ENCODE data around the gene TRIM2. TPM values are rescaled to one million over a fixed set of nuclear protein-coding genes. Genes with fewer than 3 reads are reported as not detected.

The TRIM2 gene
- total RNA-seq, 1 donor from 2014 or later: 83.1 TPM

DNA sequence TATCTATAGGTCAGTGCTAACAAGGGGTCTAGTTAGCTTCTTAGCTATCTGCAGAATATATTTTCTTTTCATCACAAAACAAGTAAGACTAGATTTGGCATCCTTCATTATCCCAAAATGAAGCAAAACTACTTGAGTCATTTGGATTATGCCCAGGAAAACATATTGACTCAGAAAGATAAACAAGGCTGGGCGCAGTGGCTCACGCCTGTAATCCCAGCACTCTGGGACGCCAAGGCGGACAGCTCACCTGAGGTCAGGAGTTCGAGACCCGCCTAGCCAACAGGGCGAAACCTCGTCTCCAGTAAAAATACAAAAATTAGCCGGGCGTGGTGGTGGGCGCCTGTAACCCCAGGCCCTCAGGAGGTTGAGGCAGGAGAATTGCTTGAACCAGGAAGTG lies 122.3 kb downstream of the TRIM2 start:
- DNase-seq (ENCODE audit: extremely low spot score, unreplicated experiment): no peak
- Mint-ChIP-seq H3K36me3 (peaks cover 29% of the 10 kb centered on the region), H3K27ac (no peak overlapping the region), H3K27me3 (no peaks in the 10 kb centered on the region), H3K4me3 (no peak overlapping the region), H3K9me3 (no peaks in the 10 kb centered on the region), H3K4me1 (ENCODE audit: unreplicated experiment) (peaks cover 7% of the 10 kb centered on the region)
- TF ChIP-seq, protein P1, sequence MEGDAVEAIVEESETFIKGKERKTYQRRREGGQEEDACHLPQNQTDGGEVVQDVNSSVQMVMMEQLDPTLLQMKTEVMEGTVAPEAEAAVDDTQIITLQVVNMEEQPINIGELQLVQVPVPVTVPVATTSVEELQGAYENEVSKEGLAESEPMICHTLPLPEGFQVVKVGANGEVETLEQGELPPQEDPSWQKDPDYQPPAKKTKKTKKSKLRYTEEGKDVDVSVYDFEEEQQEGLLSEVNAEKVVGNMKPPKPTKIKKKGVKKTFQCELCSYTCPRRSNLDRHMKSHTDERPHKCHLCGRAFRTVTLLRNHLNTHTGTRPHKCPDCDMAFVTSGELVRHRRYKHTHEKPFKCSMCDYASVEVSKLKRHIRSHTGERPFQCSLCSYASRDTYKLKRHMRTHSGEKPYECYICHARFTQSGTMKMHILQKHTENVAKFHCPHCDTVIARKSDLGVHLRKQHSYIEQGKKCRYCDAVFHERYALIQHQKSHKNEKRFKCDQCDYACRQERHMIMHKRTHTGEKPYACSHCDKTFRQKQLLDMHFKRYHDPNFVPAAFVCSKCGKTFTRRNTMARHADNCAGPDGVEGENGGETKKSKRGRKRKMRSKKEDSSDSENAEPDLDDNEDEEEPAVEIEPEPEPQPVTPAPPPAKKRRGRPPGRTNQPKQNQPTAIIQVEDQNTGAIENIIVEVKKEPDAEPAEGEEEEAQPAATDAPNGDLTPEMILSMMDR (conservative IDR thresholded peaks at IDR 0.05): no peak

DNA sequence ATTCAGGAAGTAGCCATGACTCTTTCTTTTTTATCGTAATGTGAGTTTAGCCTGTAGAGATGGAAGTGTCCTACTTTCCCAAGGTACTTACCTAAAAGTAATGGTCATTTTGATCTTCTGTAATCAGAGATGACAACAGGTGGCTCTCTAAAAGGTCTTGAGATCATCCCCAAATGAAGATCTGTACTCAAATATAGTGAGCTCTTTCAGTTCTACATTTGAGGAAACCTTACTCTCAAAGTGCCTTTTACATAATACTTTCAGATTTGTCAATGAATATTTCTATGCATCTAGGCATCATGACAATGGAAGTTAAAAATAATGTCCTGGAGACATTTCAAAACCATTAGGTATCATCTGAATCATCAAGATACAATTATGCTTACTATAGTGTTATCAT lies 123.0 kb downstream of the TRIM2 start:
- no peak for DNase-seq (ENCODE audit: extremely low spot score, unreplicated experiment)
- H3K4me3 Mint-ChIP-seq: no peak overlapping the region
- H3K36me3 Mint-ChIP-seq: peaks cover 27% of the 10 kb centered on the region
- no peak overlapping the region for H3K27ac Mint-ChIP-seq
- H3K27me3 Mint-ChIP-seq: no peaks in the 10 kb centered on the region
- H3K9me3 Mint-ChIP-seq: no peaks in the 10 kb centered on the region
- TF ChIP-seq, protein P1 (conservative IDR thresholded peaks at IDR 0.05): no peak
- peaks cover 7% of the 10 kb centered on the region for H3K4me1 Mint-ChIP-seq (ENCODE audit: unreplicated experiment)

DNA sequence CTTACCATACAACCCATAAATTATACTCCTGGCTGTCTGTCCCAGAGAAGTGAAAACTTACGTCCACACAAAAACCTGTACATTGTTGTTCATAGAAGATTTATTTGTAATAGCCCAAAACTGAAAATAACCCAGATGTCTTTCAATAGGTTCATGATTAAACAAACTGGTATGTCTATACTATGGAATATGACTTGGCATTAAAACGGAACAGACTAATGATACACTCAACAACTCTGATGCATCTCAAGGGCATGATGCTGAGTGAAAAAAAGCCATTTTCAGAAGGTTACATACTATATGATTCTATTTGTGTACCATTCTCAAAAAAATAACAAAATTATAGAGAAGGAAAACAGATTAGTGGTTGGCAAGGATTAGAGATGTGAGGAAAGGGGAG lies 128.7 kb downstream of the TRIM2 start:
- Mint-ChIP-seq H3K27ac (no peak overlapping the region), H3K36me3 (peaks cover 31% of the 10 kb centered on the region), H3K4me1 (ENCODE audit: unreplicated experiment) (no peaks in the 10 kb centered on the region), H3K4me3 (no peak overlapping the region), H3K9me3 (no peaks in the 10 kb centered on the region), H3K27me3 (no peaks in the 10 kb centered on the region)
- TF ChIP-seq, protein P1 (conservative IDR thresholded peaks at IDR 0.05): no peak
- no peak for DNase-seq (ENCODE audit: extremely low spot score, unreplicated experiment)

DNA sequence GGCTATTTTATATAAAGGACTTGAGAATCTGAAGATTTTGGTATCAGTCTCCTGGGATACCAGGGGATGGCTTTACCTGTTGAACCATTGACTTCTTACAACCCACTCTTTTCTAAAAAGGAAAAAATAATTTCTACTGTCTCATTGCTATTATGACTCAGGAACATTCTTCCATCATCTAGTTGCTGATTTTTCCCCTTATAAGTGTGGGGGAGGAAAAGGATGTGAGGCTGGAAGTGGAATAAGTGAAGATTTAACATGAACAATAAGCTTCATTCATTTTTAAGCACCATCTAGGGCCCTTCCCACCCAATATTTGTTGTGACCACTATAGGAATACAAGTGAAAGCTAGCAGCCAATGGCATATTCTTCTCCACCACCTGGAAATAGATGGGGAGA lies 129.6 kb downstream of the TRIM2 start:
- H3K4me3 Mint-ChIP-seq: no peak overlapping the region
- DNase-seq (ENCODE audit: extremely low spot score, unreplicated experiment): no peak
- peaks cover 27% of the 10 kb centered on the region for H3K36me3 Mint-ChIP-seq
- TF ChIP-seq, protein P1 (conservative IDR thresholded peaks at IDR 0.05): no peak
- H3K27me3 Mint-ChIP-seq: no peaks in the 10 kb centered on the region
- H3K4me1 Mint-ChIP-seq (ENCODE audit: unreplicated experiment): no peaks in the 10 kb centered on the region
- H3K27ac Mint-ChIP-seq: no peak overlapping the region
- no peaks in the 10 kb centered on the region for H3K9me3 Mint-ChIP-seq

DNA sequence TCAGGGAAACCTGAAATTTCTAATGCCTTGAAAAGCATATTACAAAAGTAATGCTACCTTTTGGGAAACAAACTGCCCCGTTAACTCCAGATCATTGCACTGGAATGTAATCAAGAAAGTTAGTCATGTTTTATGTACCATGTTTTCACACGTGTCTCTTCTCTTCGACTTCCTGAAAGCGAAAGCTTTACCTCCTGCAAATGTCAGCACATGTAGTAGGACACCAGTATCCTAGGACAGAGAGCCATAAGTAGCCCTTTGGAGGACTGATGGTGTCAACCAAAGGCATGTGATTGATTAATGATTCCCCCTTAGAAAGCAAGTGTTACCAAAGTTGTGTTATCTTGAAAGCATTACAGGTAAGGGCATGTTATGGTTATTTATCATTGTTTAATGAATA lies 131.4 kb downstream of the TRIM2 start:
- Mint-ChIP-seq H3K4me3 (no peak overlapping the region), H3K27me3 (no peaks in the 10 kb centered on the region), H3K36me3 (peaks cover 21% of the 10 kb centered on the region), H3K4me1 (ENCODE audit: unreplicated experiment) (no peaks in the 10 kb centered on the region), H3K27ac (no peak overlapping the region), H3K9me3 (no peaks in the 10 kb centered on the region)
- TF ChIP-seq, protein P1 (conservative IDR thresholded peaks at IDR 0.05): no peak
- DNase-seq (ENCODE audit: extremely low spot score, unreplicated experiment): no peak

DNA sequence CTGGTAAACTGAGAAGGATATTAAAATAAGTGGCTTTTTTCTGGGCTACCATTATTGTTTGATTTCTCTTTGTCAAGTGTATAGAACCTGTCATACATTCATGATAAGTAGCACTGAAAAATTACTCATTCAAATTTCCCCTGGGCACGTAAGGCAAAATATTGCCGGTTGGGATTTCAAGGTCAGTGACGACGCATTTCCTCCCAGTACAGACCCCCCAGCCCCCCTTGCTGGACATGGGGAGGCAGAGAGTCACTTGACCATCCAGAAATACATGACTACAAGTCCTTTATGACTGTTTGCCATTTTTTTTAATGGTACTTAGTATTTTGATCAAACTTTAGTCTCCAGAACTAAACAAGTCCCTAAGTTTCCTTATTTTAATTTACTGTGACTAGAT lies 133.4 kb downstream of the TRIM2 start:
- no peaks in the 10 kb centered on the region for H3K9me3 Mint-ChIP-seq
- no peak overlapping the region for H3K27ac Mint-ChIP-seq
- no peak overlapping the region for H3K4me3 Mint-ChIP-seq
- no peaks in the 10 kb centered on the region for H3K27me3 Mint-ChIP-seq
- peaks cover 18% of the 10 kb centered on the region for H3K36me3 Mint-ChIP-seq
- no peak for DNase-seq (ENCODE audit: extremely low spot score, unreplicated experiment)
- H3K4me1 Mint-ChIP-seq (ENCODE audit: unreplicated experiment): no peaks in the 10 kb centered on the region
- TF ChIP-seq, protein P1 (conservative IDR thresholded peaks at IDR 0.05): no peak
